NCI-H187 (cell line): ENCODE results near the gene FOXD1.
A peak's percentile ranks its signal among the peaks of the same experiment; 100 is the strongest.
"Not testable (repeated sequence)": the region's sequence is repeated elsewhere in the genome, so short reads cannot be mapped to it uniquely, and the experiment has no call there.

Experiments used
- DNase-seq, 2 experiments: peaks; one replicate each; lab custom pipeline; 2025; lab: John Stamatoyannopoulos, UW

The FOXD1 gene

GRCh38 chr5:73464016-73464745 lies 15.6 kb upstream of the FOXD1 start:
- no peak for DNase-seq

GRCh38 chr5:73460133-73460532 lies 11.6 kb upstream of the FOXD1 start:
- no peak for DNase-seq

- DNase-seq = no peak
Observed at GRCh38 chr5:73459366-73459765, 10.8 kb upstream of the FOXD1 start.

- not testable (repeated sequence) for DNase-seq
Observed at GRCh38 chr5:73456462-73456861, 7.9 kb upstream of the FOXD1 start.

GRCh38 chr5:73454379-73455036 lies 5.9 kb upstream of the FOXD1 start:
- peak; percentile 41 to 65 for DNase-seq

GRCh38 chr5:73452215-73452614 lies 3.6 kb upstream of the FOXD1 start:
- DNase-seq = no peak

- peak in 1 of 2 experiments; percentile 30 for DNase-seq
Observed at GRCh38 chr5:73451224-73452130, 2.9 kb upstream of the FOXD1 start.

- no peak for DNase-seq
Observed at GRCh38 chr5:73450672-73451223, 2.2 kb upstream of the FOXD1 start.

- DNase-seq = no peak
Observed at GRCh38 chr5:73450137-73450536, 1.6 kb upstream of the FOXD1 start.

- DNase-seq = peak in 1 of 2 experiments; percentile 29
Observed at GRCh38 chr5:73447530-73448462, 781 bp downstream of the FOXD1 start.

- no peak for DNase-seq
Observed at GRCh38 chr5:73446631-73447529, 1.7 kb downstream of the FOXD1 start.

- DNase-seq = no peak
Observed at GRCh38 chr5:73445665-73446630, 2.6 kb downstream of the FOXD1 start.

GRCh38 chr5:73444499-73445438 lies 3.8 kb downstream of the FOXD1 start:
- no peak for DNase-seq

- DNase-seq = no peak
Observed at GRCh38 chr5:73443829-73444498, 4.6 kb downstream of the FOXD1 start.

- DNase-seq = no peak
Observed at GRCh38 chr5:73442996-73443627, 5.5 kb downstream of the FOXD1 start.

GRCh38 chr5:73442231-73442811 lies 6.3 kb downstream of the FOXD1 start:
- no peak for DNase-seq
